ACC112 (cell line): ENCODE data around the gene AMBRA1.

ENCODE experiments used
- H2AFZ ChIP-seq: fragments of 200-600 bp; sonication (generic); one replicate; pipeline ENCODE4 v1.6.0; 2017; ENCODE audit warnings: antibody characterized with exemption, low read length; ENCODE audit not compliant: unreplicated experiment
- H3K27ac ChIP-seq: fragments of 200-600 bp; sonication (generic); 2 replicates; pipeline ENCODE4 v1.5.1; 2014; ENCODE audit warnings: low read depth, mild to moderate bottlenecking, antibody characterized with exemption, low read length, moderate library complexity
- H3K27me3 ChIP-seq: fragments of 200-600 bp; sonication (generic); 2 replicates; pipeline ENCODE4 v1.6.1; 2014; ENCODE audit warnings: mild to moderate bottlenecking, antibody characterized with exemption, low read length, moderate library complexity, mixed read lengths; ENCODE audit not compliant: insufficient read depth
- H3K36me3 ChIP-seq: fragments of 200-600 bp; sonication (generic); 2 replicates; pipeline ENCODE4 v1.6.1; 2016; ENCODE audit warnings: mild to moderate bottlenecking, antibody characterized with exemption, low read length, moderate library complexity, mixed read lengths; ENCODE audit not compliant: insufficient read depth
- H3K4me1 ChIP-seq: fragments of 200-600 bp; sonication (generic); one replicate; pipeline ENCODE4 v1.6.1; 2016; ENCODE audit warnings: low read length, mixed read lengths; ENCODE audit not compliant: insufficient read depth, unreplicated experiment, control insufficient read depth
- H3K4me3 ChIP-seq: fragments of 200-600 bp; sonication (generic); 2 replicates; pipeline ENCODE4 v1.5.1; 2014; ENCODE audit warnings: mild to moderate bottlenecking, low read depth, low read length
- H3K79me2 ChIP-seq: fragments of 200-600 bp; sonication (generic); one replicate; pipeline ENCODE4 v1.6.0; 2016; ENCODE audit warnings: low read length; ENCODE audit not compliant: control insufficient read depth, unreplicated experiment, insufficient read depth

AMBRA1 gene

GRCh38 chr11:46362156-46363030, 231.4 kb downstream of the AMBRA1 start:
- Histone ChIP-seq H3K79me2 (peaks cover 11% of the 10 kb centered on the region), H3K4me1 (peaks cover 31% of the 10 kb centered on the region), H3K27me3 (no peaks in the 10 kb centered on the region), H2AFZ (no peak overlapping the region), H3K27ac (peak overlapping the region; percentile 62), H3K4me3 (no peak overlapping the region), H3K36me3 (no peaks in the 10 kb centered on the region)

- Histone ChIP-seq H3K4me1 (peaks cover 34% of the 10 kb centered on the region), H3K27me3 (no peaks in the 10 kb centered on the region), H3K4me3 (peak overlapping the region; percentile 1; the same call in 1 of the 2 replicates), H2AFZ (no peak overlapping the region), H3K79me2 (peaks cover 11% of the 10 kb centered on the region), H3K36me3 (no peaks in the 10 kb centered on the region), H3K27ac (peak overlapping the region; percentile 29; the same call in 1 of the 2 replicates)
Observed at GRCh38 chr11:46361283-46362155, 232.3 kb downstream of the AMBRA1 start.

- Histone ChIP-seq H3K4me3 (0 out of 2 replicates have a peak overlapping the region, but pooled peaks have one; percentile 1), H3K27ac (peak overlapping the region; percentile 29; the same call in 1 of the 2 replicates), H3K36me3 (no peaks in the 10 kb centered on the region), H3K79me2 (peaks cover 11% of the 10 kb centered on the region), H3K4me1 (peaks cover 34% of the 10 kb centered on the region), H3K27me3 (no peaks in the 10 kb centered on the region), H2AFZ (no peak overlapping the region)
Observed at GRCh38 chr11:46360878-46361277, 232.9 kb downstream of the AMBRA1 start.

DNA sequence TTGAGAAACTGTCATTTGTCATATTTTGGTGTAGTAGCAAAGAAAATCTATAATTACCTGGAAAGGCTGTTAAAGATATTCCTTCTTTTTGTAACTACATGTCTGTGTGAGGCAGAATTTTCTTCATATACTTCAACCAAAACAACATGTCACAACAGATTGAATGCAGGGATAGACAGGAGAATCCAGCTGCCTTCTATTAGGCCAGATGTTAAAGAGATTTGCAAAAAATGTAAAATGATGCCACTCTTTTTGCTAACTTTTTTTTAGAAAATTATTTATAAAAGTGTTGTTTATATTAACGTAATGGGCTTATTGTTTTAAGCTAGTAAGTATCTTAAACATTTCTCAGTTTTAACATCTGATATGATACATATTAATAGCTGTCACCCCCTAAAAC, 233.9 kb downstream of the AMBRA1 start:
- Histone ChIP-seq H3K36me3 (no peaks in the 10 kb centered on the region), H3K79me2 (peaks cover 14% of the 10 kb centered on the region), H3K4me3 (no peak overlapping the region), H2AFZ (no peak overlapping the region), H3K27ac (no peak overlapping the region), H3K4me1 (peaks cover 34% of the 10 kb centered on the region), H3K27me3 (no peaks in the 10 kb centered on the region)

- no peak overlapping the region for H3K27ac ChIP-seq
- H3K27me3 ChIP-seq, result no peaks in the 10 kb centered on the region
- H3K4me3 ChIP-seq, result no peak overlapping the region
- no peak overlapping the region for H2AFZ ChIP-seq
- H3K79me2 ChIP-seq, result peaks cover 25% of the 10 kb centered on the region
- no peaks in the 10 kb centered on the region for H3K36me3 ChIP-seq
- peaks cover 21% of the 10 kb centered on the region for H3K4me1 ChIP-seq
Observed at GRCh38 chr11:46357483-46357936, 236.3 kb downstream of the AMBRA1 start.

GRCh38 chr11:46356924-46357482, 236.8 kb downstream of the AMBRA1 start:
- no peaks in the 10 kb centered on the region for H3K27me3 ChIP-seq
- no peaks in the 10 kb centered on the region for H3K36me3 ChIP-seq
- peaks cover 16% of the 10 kb centered on the region for H3K4me1 ChIP-seq
- no peak overlapping the region for H2AFZ ChIP-seq
- H3K79me2 ChIP-seq, result peaks cover 26% of the 10 kb centered on the region
- H3K27ac ChIP-seq, result no peak overlapping the region
- H3K4me3 ChIP-seq, result no peak overlapping the region

DNA sequence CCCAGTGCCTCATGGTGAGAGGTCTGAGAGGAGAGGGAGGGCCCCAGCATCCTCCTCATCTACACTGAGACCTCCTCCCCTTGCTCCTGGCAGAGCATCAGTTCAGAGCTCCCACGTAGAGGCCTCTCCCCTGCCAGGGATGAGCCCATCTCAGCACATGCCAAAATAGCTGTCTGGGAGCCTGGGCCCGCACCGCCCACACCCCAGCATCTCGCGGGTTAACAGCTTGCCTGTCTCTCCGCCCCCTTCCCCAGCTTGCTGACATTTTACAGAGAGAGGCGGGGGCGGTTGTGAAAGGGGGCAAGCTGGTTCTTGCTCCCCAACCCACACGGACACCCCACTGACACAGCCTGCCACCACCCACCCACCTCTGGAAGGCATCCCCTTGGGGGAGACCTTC, 240.1 kb downstream of the AMBRA1 start:
- peaks cover 42% of the 10 kb centered on the region for H3K79me2 ChIP-seq
- no peaks in the 10 kb centered on the region for H3K27me3 ChIP-seq
- H3K4me1 ChIP-seq, result peaks cover 9% of the 10 kb centered on the region
- H3K27ac ChIP-seq, result no peak overlapping the region
- H2AFZ ChIP-seq, result no peak overlapping the region
- H3K4me3 ChIP-seq, result no peak overlapping the region
- no peaks in the 10 kb centered on the region for H3K36me3 ChIP-seq

GRCh38 chr11:46352063-46352841, 241.6 kb downstream of the AMBRA1 start:
- Histone ChIP-seq H3K36me3 (no peaks in the 10 kb centered on the region), H3K27ac (no peak overlapping the region), H2AFZ (no peak overlapping the region), H3K4me3 (no peak overlapping the region), H3K79me2 (peaks cover 54% of the 10 kb centered on the region), H3K27me3 (no peaks in the 10 kb centered on the region), H3K4me1 (peaks cover 13% of the 10 kb centered on the region)

- no peaks in the 10 kb centered on the region for H3K36me3 ChIP-seq
- H2AFZ ChIP-seq, result no peak overlapping the region
- H3K79me2 ChIP-seq, result peaks cover 54% of the 10 kb centered on the region
- peaks cover 14% of the 10 kb centered on the region for H3K4me1 ChIP-seq
- no peak overlapping the region for H3K27ac ChIP-seq
- H3K27me3 ChIP-seq, result no peaks in the 10 kb centered on the region
- no peak overlapping the region for H3K4me3 ChIP-seq
Observed at GRCh38 chr11:46351606-46352005, 242.2 kb downstream of the AMBRA1 start.

GRCh38 chr11:46351148-46351547, 242.7 kb downstream of the AMBRA1 start:
- peaks cover 14% of the 10 kb centered on the region for H3K4me1 ChIP-seq
- no peak overlapping the region for H3K27ac ChIP-seq

More at GRCh38 chr11:46351148-46351547, 242.7 kb downstream of the AMBRA1 start:
- Histone ChIP-seq H3K79me2 (peaks cover 54% of the 10 kb centered on the region), H2AFZ (no peak overlapping the region), H3K36me3 (no peaks in the 10 kb centered on the region), H3K4me3 (no peak overlapping the region), H3K27me3 (no peaks in the 10 kb centered on the region)
